Cardiac atrium fibroblast (primary cell): Measurements from ENCODE around the gene TMEM86A. TPM values are rescaled to one million over a fixed set of nuclear protein-coding genes. Genes with fewer than 3 reads are reported as not detected.

Source experiments
- total RNA-seq: library from RNA; depleted of rRNA; stranded (reverse); fragments of >200 nt; gene quantifications from 2 replicates; pipeline ENCODE4 v1.2.3, GENCODE V29; 2015

TMEM86A gene
- total RNA-seq, result 0.54 and 2.1 TPM in 2 replicates

GRCh38 chr11:18698341-18699268, at the start of gene TMEM86A:
Gene TMEM86A (plus strand): TSS chr11:18698779. CDS start chr11:18698887, 108 bp downstream.

GRCh38 chr11:18726040-18726439, 27.5 kb downstream of the TMEM86A start, which contains the start of gene IGSF22:
Gene IGSF22 (minus strand): TSS chr11:18726188. CDS start chr11:18724236, 1,952 bp downstream.

Other genes with a start within 250 kb of the TMEM86A start
- gene LDHAL6A, start 242.9 kb upstream of the TMEM86A start, total RNA-seq, result not detected in 2 replicates
- gene TSG101, start 171.8 kb upstream of the TMEM86A start, total RNA-seq, result 90.9 and 120 TPM in 2 replicates
- gene UEVLD, start 110.0 kb upstream of the TMEM86A start, total RNA-seq, result 17.7 and 22.4 TPM in 2 replicates
- 7.6 TPM in 1 of 2 replicates, not detected in the other for gene MISFA, start 99.0 kb upstream of the TMEM86A start, total RNA-seq
- gene SPTY2D1, start 64.4 kb upstream of the TMEM86A start, total RNA-seq, result 11.7 TPM in 2 replicates
- not detected in 2 replicates for gene IGSF22, start 27.4 kb downstream of the TMEM86A start, total RNA-seq
- not detected in 2 replicates for gene PTPN5, start 93.0 kb downstream of the TMEM86A start, total RNA-seq
- not detected in 2 replicates for gene MRGPRX1, start 240.6 kb downstream of the TMEM86A start, total RNA-seq